Measurements from ENCODE around the gene SERPINB3. TPM values are rescaled to one million over a fixed set of nuclear protein-coding genes. Genes with fewer than 3 reads are reported as not detected.

Gene SERPINB3
- total RNA-seq, 1 donor = not detected

GRCh38 chr18:63697097-63697660 is 35.5 kb upstream of the SERPINB3 start:
- DNase-seq (ENCODE audit: low read depth) = no peak
- TF ChIP-seq, protein P1, sequence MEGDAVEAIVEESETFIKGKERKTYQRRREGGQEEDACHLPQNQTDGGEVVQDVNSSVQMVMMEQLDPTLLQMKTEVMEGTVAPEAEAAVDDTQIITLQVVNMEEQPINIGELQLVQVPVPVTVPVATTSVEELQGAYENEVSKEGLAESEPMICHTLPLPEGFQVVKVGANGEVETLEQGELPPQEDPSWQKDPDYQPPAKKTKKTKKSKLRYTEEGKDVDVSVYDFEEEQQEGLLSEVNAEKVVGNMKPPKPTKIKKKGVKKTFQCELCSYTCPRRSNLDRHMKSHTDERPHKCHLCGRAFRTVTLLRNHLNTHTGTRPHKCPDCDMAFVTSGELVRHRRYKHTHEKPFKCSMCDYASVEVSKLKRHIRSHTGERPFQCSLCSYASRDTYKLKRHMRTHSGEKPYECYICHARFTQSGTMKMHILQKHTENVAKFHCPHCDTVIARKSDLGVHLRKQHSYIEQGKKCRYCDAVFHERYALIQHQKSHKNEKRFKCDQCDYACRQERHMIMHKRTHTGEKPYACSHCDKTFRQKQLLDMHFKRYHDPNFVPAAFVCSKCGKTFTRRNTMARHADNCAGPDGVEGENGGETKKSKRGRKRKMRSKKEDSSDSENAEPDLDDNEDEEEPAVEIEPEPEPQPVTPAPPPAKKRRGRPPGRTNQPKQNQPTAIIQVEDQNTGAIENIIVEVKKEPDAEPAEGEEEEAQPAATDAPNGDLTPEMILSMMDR (IDR thresholded peaks at IDR 0.05; ENCODE audit: insufficient read depth, low read length) = no peak

DNA sequence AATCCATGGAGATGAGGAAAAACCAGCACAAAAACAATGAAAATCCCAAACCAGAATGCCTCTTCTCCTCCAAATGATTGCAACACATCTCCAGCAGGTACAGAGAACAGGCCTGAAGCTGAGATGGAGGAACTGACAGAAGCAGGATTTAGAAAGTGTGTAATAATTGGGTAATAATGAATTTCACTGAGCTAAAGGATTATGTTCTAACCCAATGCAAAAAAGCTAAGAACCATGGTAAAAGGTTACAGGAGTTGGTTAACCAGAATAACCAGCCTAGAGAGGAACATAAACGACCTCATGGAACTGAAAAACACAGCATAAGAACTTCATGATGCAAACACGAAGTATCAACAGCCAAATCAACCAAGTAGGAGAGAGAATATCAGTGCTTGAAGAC is 27.4 kb upstream of the SERPINB3 start:
- TF ChIP-seq, protein P1 (IDR thresholded peaks at IDR 0.05; ENCODE audit: insufficient read depth, low read length) = no peak
- DNase-seq (ENCODE audit: low read depth) = no peak
- no peak overlapping the region for H3K4me3 ChIP-seq (ENCODE audit: low read depth, low read length)

More at GRCh38 chr18:63697097-63697660, 35.5 kb upstream of the SERPINB3 start:
- no peak overlapping the region for H3K4me3 ChIP-seq (ENCODE audit: low read depth, low read length)

DNA sequence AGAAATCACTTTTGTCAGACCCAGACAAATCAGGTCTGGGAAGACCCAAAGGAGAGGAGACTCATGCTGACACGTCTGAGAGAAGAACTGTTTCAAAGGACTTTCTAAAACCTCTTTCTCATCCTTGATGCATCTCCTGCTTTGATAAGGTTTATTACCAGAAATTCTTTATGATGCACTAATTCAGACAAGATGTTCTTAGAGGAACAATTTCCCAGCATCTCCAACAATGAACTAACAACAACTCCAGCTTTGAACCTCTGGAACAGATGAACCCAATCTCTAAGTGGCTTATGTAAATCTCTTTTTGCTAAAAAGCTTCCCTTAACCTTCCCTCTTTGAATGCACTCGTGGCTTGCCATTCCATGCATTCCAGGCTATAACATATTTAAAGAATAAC is 25.2 kb upstream of the SERPINB3 start:
- H3K4me3 ChIP-seq (ENCODE audit: low read depth, low read length) = no peak overlapping the region
- peak; percentile 13 for DNase-seq (ENCODE audit: low read depth)
- TF ChIP-seq, protein P1 (IDR thresholded peaks at IDR 0.05; ENCODE audit: insufficient read depth, low read length) = no peak

- no peak for DNase-seq (ENCODE audit: low read depth)
- TF ChIP-seq, protein P1 (IDR thresholded peaks at IDR 0.05; ENCODE audit: insufficient read depth, low read length) = no peak
- no peak overlapping the region for H3K4me3 ChIP-seq (ENCODE audit: low read depth, low read length)
Observed at GRCh38 chr18:63684718-63685117, 23.0 kb upstream of the SERPINB3 start.

DNA sequence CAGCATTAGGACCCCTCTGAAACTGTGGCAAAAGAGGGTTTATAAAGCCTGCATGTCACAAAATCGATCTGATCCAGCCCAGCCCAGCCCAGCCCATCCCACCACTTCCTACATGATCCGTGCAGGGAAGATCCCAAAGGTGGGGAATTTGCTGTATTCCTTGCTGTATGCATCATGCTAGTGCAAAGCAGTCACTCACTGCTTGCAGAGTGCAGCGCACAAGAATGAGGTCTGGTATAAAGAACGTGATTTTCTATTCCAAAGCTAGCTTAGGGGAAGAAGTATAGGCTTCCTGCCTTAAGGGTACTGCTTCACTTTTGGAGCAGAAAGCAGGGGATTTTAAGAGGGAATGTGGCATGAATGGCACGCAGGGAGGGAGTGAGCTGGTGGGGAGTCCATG is 22.2 kb upstream of the SERPINB3 start:
- TF ChIP-seq, protein P1 (IDR thresholded peaks at IDR 0.05; ENCODE audit: insufficient read depth, low read length) = no peak
- no peak for DNase-seq (ENCODE audit: low read depth)
- H3K4me3 ChIP-seq (ENCODE audit: low read depth, low read length) = no peak overlapping the region

GRCh38 chr18:63683152-63683551 is 21.5 kb upstream of the SERPINB3 start:
- TF ChIP-seq, protein P1 (IDR thresholded peaks at IDR 0.05; ENCODE audit: insufficient read depth, low read length) = no peak
- no peak overlapping the region for H3K4me3 ChIP-seq (ENCODE audit: low read depth, low read length)
- peak; percentile 91 for DNase-seq (ENCODE audit: low read depth)
